GM10248 (cell line): ENCODE results near the gene RANGAP1.

Experiments
- CTCF ChIA-PET: fragments of 300-600 bp; sonication (Branson Sonifier 250); formaldehyde crosslinking; extraction: SDS; loops from one replicate; lab custom pipeline; 2021; ENCODE audit warnings: antibody characterized with exemption; lab: Yijun Ruan, JAX
- POLR2A ChIA-PET: fragments of 350-650 bp; sonication (Branson Sonifier 250); formaldehyde crosslinking; extraction: SDS; loops from one replicate; lab custom pipeline; 2020; ENCODE audit warnings: antibody characterized with exemption; lab: Yijun Ruan, JAX
- DNase-seq: peaks from one replicate; pipeline ENCODE4 v3.0.0; 2012; ENCODE audit errors: extremely low spot score
- CTCF ChIP-seq: IDR thresholded peaks from 2 replicates; pipeline ENCODE4 v1.5.1; 2012; ENCODE audit warnings: mild to moderate bottlenecking, low read depth; ENCODE audit errors: extremely low read depth, missing control alignments, control extremely low read depth

The RANGAP1 gene

GRCh38 chr22:41288245-41288946, 2.4 kb upstream of the RANGAP1 start:
- no peak for TF ChIP-seq CTCF
- no peak for DNase-seq
- CTCF ChIA-PET, result interaction anchor here (1.0 to 1.2 kb wide), 2 partner anchors 33 to 51 kb away, joined by 3 to 4 read pairs; no protein-coding TSS in a partner anchor
- POLR2A ChIA-PET, result interaction anchor here (1.9 kb wide), 1 partner anchor 158 kb away, joined by 7 read pairs; the partner anchor contains the start of gene TOB2

- ChIA-PET POLR2A (interaction anchor here (1.6 to 1.7 kb wide), 3 partner anchors 15 to 303 kb away, joined by 5 to 7 read pairs (median 6); partner anchors contain the start of genes PMM1 and ZC3H7B), CTCF (interaction anchor here (1.2 to 1.6 kb wide), 3 partner anchors 12 to 29 kb away, joined by 3 to 7 read pairs (median 3); partner anchors contain the start of gene ZC3H7B)
- TF ChIP-seq CTCF, result no peak
- DNase-seq, result no peak
These were observed 678 bp upstream of the RANGAP1 start for GRCh38 chr22:41286639-41287091.

- ChIA-PET CTCF (interaction anchor here (0.9 to 1.6 kb wide), 7 partner anchors 11 to 362 kb away, joined by 3 to 7 read pairs (median 3); partner anchors contain the start of gene ZC3H7B), POLR2A (interaction anchor here (1.0 to 1.7 kb wide), 4 partner anchors 16 to 304 kb away, joined by 5 to 7 read pairs (median 6); partner anchors contain the start of genes PMM1, TEF and ZC3H7B)
- DNase-seq, result peak; percentile 76
- no peak for TF ChIP-seq CTCF
These were observed 557 bp downstream of the RANGAP1 start for GRCh38 chr22:41285441-41285819.

GRCh38 chr22:41284465-41284864, 1.5 kb downstream of the RANGAP1 start:
- no peak for TF ChIP-seq CTCF
- POLR2A ChIA-PET, result no interaction called here
- CTCF ChIA-PET, result interaction anchor here (0.9 to 1.3 kb wide), 2 partner anchors 17 to 361 kb away, joined by 3 read pairs; partner anchors contain the start of gene ZC3H7B
- DNase-seq, result no peak

GRCh38 chr22:41280854-41281253, 5.1 kb downstream of the RANGAP1 start:
- ChIA-PET POLR2A (no interaction called here), CTCF (interaction anchor here (0.9 to 1.1 kb wide), 2 partner anchors 11 to 358 kb away, joined by 3 read pairs; no protein-coding TSS in a partner anchor)
- TF ChIP-seq CTCF, result no peak
- no peak for DNase-seq

GRCh38 chr22:41280065-41280464, 5.9 kb downstream of the RANGAP1 start:
- ChIA-PET POLR2A (no interaction called here), CTCF (no interaction called here)
- DNase-seq, result no peak
- TF ChIP-seq CTCF, result no peak
